A549 (cell line): ENCODE measurements around the gene ABCC1.

Experiments
- CBX8 ChIP-seq: fragments of 200-600 bp; sonication (generic); IDR thresholded peaks from 2 replicates; pipeline ENCODE4 v1.6.1; 2016
- CTCF ChIP-seq: fragments of >200 bp; sonication (Bioruptor Twin); formaldehyde crosslinking; IDR thresholded peaks from 3 replicates; pipeline ENCODE4 v1.5.1; 2016
- EP300 ChIP-seq, 2 experiments: fragments of >200 bp; sonication (Bioruptor Twin); formaldehyde crosslinking; IDR thresholded peaks; 2 replicates in 1 of 2; 3 replicates in 1 of 2; pipeline ENCODE4 v1.6.1; 2016 to 2017
- FOSL2 ChIP-seq, 2 experiments: fragments of 450-650 bp in 1 of 2; fragments of >200 bp in 1 of 2; sonication (Bioruptor Twin) in 1 of 2; formaldehyde crosslinking; IDR thresholded peaks; 2 replicates each; pipeline versions ENCODE4 v1.5.0 to v1.6.1; 2016 to 2020; ENCODE audit warnings: mild to moderate bottlenecking in 1 of 2, moderate library complexity in 1 of 2
- KDM1A ChIP-seq: fragments of 200-600 bp; sonication (generic); IDR thresholded peaks from 2 replicates; pipeline ENCODE4 v1.6.1; 2016; ENCODE audit warnings: low read depth, mild to moderate bottlenecking
- MAZ ChIP-seq: fragments of 150-350 bp; IDR thresholded peaks from 2 replicates; pipeline ENCODE4 v1.6.1; 2014; ENCODE audit warnings: antibody characterized with exemption, low read depth, low read length, borderline replicate concordance
- RARB ChIP-seq: fragments of 250-450 bp; sonication (Bioruptor Pico); IDR thresholded peaks from 2 replicates; pipeline ENCODE4 v1.8.0; 2021; ENCODE audit warnings: mild to moderate bottlenecking, moderate library complexity
- RCOR1 ChIP-seq: fragments of 150-350 bp; IDR thresholded peaks from 2 replicates; pipeline ENCODE4 v1.6.1; 2014; ENCODE audit warnings: antibody characterized with exemption, low read length, low read depth
- TF ChIP-seq, protein P1 (sequence below): fragments of 150-350 bp; IDR thresholded peaks from 2 replicates; pipeline ENCODE4 v1.6.1; 2014; ENCODE audit warnings: low read depth, mild to moderate bottlenecking, low read length

GRCh38 chr16:16145286-16145685 lies 195.9 kb downstream of the ABCC1 start:
- TF ChIP-seq MAZ (no peak), CBX8 (no peak), FOSL2 (IDR thresholded peaks at IDR 0.05) (no peak), FOSL2 (CRISPR knock-in tag; IDR thresholded peaks at IDR 0.05) (no peak), EP300 (IDR thresholded peaks at IDR 0.05) (no peak), RARB (CRISPR knock-in tag) (no peak), CTCF (no peak), KDM1A (no peak), RCOR1 (no peak)
- TF ChIP-seq, protein P1, sequence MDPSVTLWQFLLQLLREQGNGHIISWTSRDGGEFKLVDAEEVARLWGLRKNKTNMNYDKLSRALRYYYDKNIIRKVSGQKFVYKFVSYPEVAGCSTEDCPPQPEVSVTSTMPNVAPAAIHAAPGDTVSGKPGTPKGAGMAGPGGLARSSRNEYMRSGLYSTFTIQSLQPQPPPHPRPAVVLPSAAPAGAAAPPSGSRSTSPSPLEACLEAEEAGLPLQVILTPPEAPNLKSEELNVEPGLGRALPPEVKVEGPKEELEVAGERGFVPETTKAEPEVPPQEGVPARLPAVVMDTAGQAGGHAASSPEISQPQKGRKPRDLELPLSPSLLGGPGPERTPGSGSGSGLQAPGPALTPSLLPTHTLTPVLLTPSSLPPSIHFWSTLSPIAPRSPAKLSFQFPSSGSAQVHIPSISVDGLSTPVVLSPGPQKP: no peak
